HG03520 (cell line): Measurements from ENCODE around the gene CAB39.
"Not testable (repeated sequence)": the region's sequence is repeated elsewhere in the genome, so short reads cannot be mapped to it uniquely, and the experiment has no call there.

ENCODE experiments used
- ATAC-seq: cut with Tn5 transposase; IDR thresholded peaks from one replicate; pipeline ENCODE4 v1.9.1; 2021; ENCODE audit warnings: mild to moderate bottlenecking, moderate library complexity; ENCODE audit not compliant: unreplicated experiment

CAB39 gene

DNA sequence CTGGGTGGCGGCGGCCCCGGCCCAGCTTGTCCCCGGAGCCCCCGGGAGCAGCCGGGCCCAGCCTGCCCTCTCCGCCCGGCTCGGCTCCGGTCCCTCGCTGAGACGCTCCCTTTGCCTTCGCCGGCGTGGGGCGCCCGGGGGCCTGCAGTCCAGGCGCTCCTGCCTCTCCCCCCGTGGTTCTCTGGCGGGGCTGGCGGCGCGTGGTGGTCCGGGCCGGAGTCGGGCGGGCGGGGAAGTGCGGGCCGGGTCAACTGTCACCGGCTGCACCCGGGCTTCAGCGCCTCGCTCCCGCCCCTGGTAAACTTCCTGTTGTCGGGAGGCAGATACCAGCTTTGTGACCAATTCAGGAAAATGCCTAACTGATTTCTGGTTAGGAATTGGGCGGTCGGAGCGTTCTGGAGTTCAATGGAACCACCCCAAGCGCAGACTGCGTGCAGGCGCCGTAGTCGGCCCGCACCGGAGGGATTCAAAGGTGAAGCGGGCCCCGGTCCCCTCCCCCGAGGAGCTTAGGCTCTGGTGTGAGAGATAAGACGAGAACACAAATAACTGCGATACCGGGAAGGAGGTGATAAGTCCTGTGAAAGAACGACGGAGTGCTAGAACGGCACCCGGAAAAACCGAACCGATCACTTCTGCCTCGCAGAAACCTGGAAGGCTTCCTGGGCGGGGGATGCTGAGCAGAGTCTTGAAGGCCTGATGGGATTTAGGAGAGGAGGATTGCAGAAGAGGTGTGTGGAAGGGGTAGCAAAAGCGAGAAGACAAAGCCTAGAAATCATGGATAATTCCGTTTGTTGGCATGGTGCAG lies 891 bp downstream of the CAB39 start:
- ATAC-seq, result no peak

DNA sequence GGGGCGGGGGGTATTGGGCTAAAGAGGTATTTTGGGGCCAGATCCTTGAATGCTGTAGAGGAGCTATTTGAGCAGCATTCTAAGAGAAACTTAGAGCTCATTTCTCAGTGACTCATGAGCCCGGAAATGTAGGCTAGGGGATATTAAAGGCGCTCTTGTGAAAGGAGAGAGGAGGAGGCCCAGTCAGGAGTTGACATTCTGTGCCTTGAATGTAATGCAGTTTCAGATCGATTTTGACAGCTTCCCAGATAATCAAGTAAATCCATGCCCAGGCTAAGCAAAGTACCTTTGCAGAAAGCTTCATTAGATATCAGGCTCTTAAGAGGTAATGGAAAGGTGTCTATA lies 1.5 kb downstream of the CAB39 start:
- ATAC-seq, result no peak

DNA sequence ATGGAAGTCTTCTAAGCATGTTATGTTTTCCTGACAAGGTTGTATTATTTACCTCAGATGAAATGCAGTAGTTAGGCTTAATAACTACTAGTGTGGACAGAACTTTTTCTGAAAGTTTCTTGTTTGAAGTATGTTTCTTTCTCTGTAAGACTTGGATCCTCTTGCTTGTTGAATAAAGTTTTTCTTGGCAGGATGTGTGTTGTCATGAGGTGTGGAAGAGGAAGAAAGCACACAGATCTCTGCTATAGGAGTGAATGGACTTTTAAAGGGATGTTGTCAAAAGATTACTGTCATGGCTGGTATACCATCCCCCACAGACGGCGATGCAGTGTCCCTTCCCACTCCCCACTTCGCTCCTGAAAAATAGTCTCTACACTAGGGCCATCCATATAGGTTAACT lies 2.6 kb downstream of the CAB39 start:
- no peak for ATAC-seq

DNA sequence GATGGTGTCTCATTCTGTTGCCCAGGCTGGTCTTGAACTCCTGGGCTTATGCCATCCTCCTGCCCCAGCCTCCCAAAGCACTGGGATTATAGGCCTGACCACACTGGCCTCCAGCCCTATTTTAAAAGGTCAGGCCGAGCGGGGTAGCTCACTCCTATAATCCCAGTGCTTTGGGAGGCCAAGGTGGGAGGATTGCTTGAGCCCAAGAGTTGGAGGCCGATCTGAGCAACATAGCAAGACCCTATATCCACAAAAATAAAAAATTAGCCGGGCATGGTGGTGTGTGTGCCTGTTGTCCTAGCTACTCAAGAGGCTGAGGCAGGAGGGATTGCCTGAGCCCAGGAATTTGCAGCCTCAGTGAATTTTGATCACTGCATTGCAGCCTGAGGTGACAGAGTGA lies 3.9 kb downstream of the CAB39 start:
- no peak for ATAC-seq

DNA sequence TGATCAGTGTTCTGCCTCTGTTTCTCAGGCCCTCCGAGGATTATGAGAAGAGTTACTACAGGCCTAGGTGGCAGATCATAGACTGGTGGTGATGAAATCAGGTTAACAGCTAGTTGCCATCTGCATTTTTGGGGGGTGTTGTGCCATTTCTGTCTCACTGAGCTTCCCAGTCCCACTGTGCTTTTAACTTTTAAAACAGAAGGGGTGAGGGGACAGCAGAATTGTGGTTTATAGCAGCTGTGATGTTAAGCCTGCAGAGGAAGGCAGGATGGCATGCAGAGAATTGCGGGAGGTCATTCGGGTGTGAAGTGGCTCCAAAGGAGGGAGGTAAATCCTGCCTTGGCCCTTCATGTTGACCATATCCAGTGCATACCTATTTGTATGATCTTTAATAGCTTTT lies 5.0 kb downstream of the CAB39 start:
- ATAC-seq, result no peak

DNA sequence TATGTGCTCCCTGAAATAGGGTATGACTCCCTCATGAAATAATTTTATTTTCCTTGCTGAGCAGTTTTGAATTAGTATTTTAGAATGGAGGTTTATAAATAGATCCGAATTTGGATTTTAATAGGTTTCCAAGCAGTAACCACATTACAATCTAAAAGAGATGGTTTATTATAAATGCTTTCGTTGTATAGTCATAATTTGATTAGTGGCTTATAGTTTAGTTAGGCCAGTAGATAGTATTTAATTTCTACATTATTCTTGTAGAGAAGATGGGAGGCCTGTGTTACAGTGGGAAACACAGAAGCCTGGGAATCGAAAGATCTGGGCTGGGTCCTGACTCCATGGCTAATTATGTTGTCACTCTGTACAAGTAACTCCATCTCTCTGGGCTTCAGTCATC lies 6.7 kb downstream of the CAB39 start:
- ATAC-seq, result no peak

DNA sequence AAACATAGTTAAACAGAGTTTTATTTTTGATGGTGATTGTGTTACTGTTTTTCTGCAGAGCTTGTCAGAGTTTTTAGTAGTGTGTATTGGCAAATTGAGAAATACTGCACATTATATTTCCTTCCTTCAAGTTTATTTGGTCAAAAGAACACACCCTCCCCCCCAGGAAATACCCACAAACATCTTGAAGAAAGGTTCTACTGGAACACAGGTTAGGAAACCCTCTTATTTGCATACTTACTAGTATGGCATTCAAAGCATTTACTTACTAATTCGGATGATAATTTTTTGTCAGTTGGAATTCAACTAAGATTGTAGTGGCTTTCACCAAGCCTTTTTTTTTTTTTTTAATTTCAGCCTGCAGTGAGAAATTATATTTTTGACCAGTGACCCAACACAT lies 9.1 kb downstream of the CAB39 start:
- ATAC-seq, result no peak

DNA sequence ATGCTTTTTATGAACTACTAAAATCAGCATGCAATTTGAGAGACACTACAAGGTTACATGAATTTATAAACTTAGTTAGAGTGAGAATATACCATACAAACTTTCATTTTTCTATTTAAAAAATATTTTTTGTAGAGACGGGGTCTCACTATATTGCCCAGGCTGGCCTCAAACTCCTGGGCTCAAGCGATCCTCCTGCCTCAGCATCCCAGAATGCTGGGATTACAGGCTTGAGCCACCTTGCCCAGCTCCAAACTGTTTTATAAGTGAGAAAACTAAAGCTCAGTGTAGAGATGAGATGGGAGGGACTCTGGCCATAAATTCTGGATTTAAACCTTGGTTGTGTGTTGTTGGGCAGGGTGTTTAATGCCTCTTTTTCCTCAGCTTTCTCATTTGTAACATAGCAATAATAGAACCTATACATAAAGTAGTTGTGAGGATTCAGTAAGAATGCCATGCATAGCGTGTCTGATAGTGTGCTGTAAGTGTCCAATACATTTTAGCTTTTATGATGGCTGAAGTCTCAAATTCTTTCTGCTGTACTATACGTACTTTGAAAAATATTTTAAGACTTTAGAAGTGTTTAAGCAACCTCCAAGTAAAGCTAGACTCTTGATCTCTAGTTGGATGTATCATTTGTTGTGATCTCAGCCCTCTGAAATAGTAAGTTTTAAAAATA lies 9.7 kb downstream of the CAB39 start:
- no peak for ATAC-seq

DNA sequence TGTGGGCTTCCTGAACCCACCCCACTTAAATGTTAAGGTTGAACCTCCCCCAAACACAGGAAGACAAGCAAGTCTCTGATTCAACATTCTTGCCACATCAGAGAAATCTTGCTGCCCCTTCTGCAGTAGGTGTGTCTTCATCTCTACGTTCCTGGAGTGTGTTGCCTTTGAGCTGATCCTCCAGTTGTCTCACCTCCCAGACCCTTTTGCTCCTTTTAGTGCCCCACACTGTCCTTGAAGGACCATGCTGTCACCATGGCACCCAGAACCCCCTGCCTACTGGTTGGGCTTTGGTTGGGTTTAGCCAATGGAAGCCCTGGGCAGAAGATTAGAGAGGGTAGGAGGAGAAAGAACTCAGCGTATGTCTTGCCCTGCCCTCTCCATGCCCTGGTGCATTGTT lies 10.7 kb downstream of the CAB39 start:
- ATAC-seq, result no peak

DNA sequence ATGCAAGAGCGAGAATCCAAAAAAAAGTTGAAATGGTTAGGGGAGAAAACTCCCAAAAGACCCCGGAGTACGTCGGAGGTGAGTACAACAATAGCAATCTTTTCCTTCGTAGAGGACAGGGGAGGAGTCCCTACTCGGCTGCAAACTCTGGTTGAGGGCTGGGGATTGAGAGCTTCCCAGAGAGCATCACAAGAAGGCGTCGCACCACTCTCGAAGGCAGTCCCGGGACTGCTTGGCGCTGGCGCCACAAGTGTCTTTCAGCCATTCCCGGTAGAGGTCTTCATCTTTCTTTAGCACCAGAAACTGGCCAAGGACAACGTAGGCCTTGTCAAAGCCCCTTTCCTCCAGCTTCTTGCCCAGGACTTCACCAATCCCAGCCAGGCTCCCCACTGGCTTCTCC lies 12.3 kb downstream of the CAB39 start:
- ATAC-seq, result not testable (repeated sequence)

DNA sequence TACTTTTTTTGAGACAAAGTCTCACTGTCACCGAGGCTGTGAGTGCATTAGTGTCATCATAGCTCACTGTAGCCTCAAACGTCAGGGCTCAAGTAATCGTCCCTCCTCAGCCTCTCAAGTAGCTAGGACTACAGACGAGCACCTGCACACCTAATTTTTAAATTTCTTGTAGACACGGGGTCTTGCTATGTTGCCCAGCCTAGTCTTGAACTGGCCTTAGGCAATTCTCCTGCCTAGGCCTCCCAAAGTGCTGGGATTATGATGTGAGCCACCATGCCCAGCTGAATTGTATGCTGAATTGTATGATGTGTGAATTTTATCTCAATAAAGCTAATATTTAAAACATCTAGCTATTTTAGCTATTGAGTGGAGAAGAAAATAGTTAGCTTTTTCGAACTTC lies 18.9 kb downstream of the CAB39 start:
- ATAC-seq, result no peak

DNA sequence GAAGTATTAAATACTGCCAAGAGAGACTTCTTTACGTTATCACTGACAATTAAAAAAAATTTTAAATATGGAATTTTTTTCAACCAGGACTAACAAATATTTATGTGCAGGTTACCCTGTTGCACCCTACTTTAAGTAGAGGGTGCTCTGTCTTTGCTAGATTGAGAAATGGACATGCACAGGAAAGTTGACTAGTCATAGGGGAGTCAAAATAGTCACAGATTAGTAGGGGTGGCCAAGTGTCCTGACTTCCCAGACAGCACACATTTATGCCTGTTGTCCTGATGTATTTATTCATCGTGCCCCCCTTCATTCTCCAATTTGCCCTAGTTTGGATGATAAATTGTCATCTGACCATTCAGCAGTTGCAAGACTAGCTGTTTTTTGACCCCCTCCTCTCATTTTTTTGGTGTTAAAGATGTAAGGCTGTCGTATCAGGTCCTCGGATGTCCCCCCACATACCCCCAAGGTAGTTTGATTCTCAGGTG lies 20.3 kb downstream of the CAB39 start:
- no peak for ATAC-seq

DNA sequence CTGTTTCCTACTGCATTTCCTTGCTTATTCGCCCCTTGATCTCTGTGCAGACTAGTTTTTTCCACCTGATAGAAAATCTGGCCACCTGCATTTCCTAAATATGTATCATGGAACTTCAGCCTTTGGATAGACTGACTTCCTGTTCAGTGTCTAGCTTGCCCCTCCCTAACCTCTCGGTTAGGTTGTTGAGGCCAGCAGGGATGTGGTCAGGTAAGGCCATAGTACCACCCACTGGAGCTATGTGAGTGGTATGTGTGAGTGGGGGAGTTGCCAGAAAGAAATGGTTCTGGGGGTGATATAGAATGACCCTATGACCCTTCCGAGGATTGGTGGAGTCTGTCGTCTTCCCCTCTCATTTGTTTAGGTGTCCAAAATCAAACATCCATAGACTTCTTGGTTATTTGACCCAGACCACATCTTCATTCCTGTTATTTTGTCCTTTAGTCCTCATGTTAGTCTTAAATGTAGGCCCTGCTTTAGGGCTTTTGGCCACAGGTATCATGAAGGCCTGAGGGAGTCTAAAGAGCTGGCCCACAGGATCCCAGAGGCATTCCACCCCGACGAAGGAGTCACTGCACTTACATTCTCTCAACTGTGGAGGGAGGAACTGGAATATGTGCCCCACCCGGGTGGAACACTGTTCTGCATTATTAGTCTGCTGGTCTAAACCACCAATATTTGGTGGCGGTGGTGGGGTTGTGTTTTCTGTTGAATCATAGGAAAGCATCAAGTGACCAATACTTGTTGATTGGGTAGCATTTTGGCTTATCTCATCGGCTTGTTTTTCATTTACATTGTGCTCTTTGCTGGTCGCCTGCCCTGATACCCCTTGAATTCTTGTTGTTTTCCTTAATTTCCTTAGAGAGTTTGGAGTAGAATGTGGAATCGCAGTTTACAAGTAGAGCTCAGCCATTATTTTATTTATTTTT lies 21.9 kb downstream of the CAB39 start:
- ATAC-seq, result no peak

DNA sequence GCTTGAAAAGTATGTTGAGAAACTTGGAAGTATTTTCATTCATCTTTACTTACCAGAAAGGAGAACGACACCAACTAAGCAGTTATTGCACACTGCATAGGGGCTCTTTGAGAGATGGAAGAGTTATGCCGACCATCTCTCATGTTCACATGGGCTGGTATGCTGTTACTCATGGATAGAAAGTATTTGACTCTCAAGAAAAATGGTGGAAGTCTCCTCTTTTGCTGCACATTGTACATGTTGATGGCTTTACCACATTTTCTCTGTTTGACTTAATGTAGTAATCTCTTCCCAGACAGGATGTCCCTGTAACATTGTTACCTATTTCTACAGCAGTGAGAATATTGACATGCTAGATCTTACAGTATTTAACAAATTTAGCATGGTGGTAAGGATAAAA lies 23.2 kb downstream of the CAB39 start:
- no peak for ATAC-seq

DNA sequence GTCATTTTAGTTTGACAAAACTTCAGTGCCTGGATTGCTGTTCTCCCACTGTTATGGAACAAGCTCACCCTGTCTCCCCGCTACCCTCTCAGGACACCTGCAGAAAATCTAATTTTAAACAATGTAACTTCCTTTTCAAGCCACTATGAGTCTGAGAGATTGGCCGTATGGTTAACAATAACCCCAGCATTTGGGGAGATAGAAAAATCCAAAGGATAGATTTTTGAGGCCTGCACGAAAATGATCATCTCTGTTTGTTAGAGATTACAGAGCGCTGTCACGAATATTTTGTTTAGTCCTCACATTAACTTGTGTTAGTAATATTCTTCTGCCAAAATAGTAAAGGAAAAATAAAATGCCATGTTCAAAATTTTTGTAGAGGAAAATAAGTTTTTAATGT lies 24.7 kb downstream of the CAB39 start:
- ATAC-seq, result no peak

DNA sequence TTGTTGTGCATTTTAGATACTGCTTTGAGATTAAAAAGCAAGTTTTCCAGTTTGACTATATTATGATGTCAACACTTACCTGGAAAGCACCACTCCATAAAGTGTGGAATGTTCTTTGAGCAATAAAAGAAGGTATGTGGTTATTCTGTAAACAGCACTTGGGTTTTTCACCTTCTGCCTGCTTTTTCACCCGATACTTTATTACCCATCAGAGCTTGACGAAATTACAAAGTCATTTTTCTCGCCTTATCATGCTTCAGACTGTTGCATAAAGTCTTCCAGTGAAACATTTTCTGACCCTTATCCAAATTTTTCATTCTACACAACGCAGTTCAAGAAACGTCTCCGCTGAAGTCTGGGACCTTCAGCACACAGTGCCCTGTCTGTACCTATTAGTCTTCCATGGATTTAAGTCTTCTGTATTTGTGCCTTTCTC lies 25.2 kb downstream of the CAB39 start:
- no peak for ATAC-seq

DNA sequence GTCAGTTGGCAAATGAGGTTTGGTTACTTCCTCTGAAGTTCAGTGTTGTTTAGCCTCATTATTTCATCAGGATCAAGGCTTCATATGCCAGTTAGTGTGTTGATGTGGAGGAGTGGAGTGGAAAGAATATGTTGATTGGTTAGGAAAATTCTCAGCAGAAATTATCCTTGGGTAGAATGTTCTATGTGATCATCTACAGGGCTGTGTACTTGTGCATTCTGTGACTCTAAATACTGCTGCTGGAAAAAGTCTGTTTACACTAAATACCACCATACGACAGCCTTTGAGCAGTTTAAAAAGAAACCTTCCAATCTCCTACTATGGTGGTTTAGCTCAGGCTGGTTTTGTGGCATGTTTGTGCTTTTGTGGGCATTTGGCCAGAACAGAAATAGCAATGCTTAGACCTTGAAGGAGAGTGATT lies 25.8 kb downstream of the CAB39 start:
- ATAC-seq, result no peak

DNA sequence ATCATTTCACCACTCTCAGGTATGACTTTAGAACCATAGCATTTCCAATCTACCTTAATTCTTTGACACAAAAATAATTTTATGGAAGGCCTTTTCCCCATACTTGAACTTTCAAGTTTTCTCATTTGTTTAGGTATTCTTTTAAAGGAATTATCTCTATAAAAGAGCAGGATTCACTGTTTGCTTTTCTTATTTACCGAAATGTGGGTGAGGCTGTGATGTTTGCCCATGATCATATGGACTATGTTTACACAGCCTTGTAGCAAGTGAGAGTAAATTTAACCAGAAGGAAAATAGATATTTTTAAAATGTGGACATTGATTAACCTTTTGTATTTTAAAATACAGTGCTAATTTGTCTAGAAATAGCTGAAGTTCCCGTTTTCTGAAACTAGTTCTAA lies 26.3 kb downstream of the CAB39 start:
- ATAC-seq, result no peak

DNA sequence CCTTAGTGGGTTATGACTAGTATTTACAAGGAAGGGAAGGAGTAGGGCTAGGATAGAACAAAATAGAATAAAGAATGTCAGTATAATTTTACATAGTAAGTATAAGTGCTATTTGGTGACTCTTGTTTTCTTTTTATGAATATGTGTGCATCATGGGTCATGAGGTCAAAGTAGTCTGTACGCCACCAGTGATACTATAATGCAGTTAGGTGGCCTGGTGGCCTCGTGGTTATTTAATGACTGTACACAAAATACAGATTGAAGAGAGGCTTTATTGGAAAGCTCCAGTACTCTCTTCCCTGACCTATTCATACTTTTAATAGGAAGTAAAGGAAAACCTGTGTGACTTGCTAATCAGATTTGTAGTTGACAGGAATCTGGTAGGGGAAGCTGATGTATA lies 27.3 kb downstream of the CAB39 start:
- no peak for ATAC-seq

DNA sequence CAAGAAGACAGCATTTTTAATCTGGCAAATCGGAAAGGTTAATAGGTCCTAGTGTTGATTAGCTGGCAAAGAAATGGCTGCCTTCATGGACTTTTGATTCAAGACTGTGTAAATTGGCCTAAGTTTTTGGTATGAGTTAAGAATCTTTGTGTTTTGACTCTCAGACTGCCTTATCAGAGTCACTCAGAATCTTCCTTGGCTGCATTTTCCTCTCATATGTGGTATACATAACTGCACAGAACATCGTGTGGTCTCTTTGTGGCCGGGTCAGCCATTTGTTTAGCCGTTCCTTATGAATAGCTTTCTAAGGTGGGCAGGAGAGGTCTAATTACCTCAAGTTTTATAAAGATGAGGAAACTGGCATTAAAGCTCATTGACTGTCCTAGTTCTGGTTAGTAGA lies 30.1 kb downstream of the CAB39 start:
- no peak for ATAC-seq

DNA sequence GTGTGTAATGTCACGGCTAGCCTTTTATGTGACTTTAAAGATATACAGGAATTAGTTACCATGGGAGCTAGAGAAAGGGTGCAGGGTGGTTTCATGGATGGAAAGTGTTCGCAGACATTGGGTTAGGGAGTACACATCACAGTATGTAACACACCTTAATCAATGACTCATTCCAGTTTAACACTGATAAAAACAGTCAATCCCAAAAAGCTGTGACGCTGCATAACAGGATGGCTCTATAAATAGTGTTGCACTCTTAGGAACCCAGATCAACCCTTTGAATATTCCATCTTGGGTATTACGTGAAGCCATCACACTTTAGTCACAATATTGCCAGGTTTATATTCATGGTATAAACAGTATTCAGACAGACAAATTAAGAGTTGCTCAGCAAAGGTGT lies 33.6 kb downstream of the CAB39 start:
- no peak for ATAC-seq
